22Rv1 (cell line): Measurements from ENCODE around the gene ZNF385B.

Experiments
- ZFX ChIP-seq: fragments of 450-650 bp; IDR thresholded peaks from 2 replicates; pipeline ENCODE4 v1.6.1; 2017; ENCODE audit warnings: antibody characterized with exemption, borderline replicate concordance
- TF ChIP-seq, protein P1 (sequence below): fragments of 450-650 bp; IDR thresholded peaks from 2 replicates; pipeline ENCODE4 v1.5.1; 2017; ENCODE audit warnings: mild to moderate bottlenecking

DNA sequence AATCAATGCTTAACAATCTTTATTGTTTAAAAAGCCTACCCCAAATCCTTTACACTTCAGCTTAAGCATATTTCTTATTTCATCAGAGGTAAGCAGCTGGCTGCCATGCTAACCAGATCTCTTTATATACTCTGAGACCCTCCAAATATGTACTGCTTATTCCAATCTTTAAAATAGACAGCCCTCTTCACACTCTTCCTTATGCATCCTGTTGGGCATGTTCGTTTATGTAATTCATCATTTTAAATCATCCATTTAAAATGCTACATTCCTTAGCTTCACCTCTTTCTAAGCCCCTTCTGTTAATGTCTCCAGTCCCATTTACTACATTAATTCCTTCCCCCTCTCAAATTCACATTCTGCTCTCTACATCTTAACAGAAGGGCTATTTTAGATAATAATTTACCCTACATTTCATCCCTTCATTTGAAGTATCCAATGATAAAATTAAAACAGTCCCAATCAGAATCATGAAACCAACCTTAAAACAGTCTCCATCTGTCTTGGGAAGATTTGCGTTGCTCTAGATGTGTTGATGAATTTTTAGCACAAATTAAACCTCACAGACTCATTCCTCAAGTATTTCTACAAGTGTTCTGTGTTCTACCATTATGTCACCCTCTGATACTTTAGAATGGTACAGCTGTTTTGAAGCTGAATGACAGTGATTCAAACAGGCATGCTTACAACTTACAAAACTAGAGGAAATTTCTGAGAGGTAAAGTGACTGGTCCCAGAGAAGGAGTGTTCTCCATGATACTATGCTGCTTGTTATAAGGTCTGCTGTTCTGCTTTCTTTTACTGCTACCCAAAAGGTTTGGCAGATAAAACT is 59.1 kb downstream of the ZNF385B start:
- TF ChIP-seq, protein P1, sequence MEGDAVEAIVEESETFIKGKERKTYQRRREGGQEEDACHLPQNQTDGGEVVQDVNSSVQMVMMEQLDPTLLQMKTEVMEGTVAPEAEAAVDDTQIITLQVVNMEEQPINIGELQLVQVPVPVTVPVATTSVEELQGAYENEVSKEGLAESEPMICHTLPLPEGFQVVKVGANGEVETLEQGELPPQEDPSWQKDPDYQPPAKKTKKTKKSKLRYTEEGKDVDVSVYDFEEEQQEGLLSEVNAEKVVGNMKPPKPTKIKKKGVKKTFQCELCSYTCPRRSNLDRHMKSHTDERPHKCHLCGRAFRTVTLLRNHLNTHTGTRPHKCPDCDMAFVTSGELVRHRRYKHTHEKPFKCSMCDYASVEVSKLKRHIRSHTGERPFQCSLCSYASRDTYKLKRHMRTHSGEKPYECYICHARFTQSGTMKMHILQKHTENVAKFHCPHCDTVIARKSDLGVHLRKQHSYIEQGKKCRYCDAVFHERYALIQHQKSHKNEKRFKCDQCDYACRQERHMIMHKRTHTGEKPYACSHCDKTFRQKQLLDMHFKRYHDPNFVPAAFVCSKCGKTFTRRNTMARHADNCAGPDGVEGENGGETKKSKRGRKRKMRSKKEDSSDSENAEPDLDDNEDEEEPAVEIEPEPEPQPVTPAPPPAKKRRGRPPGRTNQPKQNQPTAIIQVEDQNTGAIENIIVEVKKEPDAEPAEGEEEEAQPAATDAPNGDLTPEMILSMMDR, result no peak
- TF ChIP-seq ZFX, result no peak
